ENCODE results near the gene DPEP2.
A peak's percentile ranks its signal among the peaks of the same experiment; 100 is the strongest.
"Not testable (repeated sequence)": the region's sequence is repeated elsewhere in the genome, so short reads cannot be mapped to it uniquely, and the experiment has no call there.

Gene DPEP2

DNA sequence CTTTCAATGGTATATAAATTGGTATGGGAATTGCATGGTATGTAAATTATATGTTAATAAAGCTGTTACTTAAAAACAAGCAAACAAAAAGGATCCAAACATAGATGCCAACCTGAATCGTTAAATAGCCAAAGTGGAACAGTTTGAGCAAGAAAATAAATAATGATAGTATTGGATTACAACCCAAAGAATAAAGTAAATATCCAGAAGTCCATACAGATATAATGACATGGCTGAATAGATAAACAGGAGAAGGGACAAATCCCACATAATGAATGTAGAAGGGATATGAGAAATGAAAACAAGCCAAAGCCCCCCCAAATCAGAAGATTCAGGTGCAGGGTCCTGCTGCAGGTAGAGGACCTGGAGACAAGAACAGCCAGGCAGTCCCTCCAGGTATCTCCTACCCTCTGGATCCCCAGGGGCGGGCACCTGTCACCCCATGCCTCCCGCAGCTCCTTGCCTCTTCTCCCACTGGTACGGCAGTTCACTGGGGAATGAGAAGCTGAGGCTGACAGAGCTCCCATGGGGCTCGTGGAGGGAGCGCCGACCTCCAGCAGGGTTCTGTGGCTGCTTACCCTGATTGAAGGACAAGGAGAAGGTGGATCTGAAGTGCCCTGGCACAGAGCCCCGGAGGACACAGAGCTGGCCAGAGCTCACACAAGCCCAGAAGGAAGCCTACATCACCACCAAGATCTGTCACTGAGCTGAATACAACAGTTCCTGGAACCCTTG is 45.5 kb downstream of the DPEP2 start:
- no peak for DNase-seq

DNA sequence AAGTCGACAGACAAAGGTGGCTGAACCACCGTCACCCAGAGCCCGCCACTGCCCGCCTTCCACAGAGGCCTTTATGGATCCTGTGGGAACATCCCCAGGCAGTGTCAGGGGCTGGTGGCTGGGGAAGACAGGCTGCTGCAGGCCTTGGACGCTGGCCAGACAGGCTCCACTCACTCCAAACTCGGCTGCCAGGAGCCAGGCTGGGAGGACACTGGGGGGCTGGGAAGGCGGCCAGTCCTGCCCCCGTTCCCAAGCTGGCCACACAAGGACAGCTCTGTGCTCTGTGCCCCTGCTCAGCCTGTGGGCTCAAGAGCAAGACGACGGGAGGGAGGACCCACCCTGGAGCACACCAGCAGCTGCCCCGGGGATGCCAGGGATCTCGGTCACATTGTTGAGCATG is 47.8 kb downstream of the DPEP2 start:
- DNase-seq = no peak

DNA sequence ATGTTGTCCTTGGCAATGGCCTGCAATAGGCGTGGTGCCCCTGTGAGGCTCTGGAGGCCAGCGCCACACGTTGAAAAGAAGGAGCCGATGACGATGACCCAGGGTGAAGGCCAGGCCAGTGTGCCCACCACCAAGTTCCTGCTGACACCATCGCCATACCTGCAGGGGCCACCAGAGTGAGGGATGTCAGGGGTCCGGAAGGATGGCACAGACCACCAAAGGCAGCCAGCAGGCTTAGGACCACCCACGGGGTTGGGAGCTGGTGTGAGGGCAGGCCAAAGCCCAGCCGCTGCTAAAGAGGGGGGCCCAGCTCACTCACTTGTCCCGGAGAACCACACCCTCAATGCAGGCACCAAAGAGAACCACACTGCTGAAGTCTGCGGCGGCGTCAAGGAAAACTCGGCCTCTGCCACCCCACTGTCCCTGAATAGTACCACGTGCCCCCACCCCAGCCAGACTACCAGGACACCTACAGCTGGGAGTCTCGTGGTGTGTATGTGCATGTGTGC is 48.9 kb downstream of the DPEP2 start:
- no peak for DNase-seq

- DNase-seq = no peak
Observed at GRCh38 chr16:67949645-67950044, 49.6 kb downstream of the DPEP2 start.

DNA sequence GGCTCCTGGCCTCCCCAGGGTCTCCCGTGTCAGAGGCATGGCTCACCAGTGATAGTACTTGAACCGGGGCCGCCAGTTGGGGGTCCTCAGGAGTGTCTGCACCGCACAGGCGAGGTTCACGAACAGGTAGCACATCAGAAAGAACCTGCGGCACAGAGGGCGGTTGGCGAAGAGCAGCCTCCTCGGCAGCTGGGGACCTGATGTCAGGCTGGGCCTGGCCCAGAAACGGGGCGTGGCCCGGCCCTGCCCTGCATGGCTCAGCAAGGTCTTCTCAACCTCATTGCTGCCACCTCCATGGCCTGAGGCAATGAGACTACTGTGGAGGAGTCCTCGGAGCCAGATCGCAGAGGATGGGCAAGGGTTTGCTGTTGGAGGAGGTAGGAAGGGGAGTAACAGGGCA is 51.3 kb downstream of the DPEP2 start:
- DNase-seq = no peak

- no peak for DNase-seq
Observed at GRCh38 chr16:67946966-67947558, 52.2 kb downstream of the DPEP2 start.

DNA sequence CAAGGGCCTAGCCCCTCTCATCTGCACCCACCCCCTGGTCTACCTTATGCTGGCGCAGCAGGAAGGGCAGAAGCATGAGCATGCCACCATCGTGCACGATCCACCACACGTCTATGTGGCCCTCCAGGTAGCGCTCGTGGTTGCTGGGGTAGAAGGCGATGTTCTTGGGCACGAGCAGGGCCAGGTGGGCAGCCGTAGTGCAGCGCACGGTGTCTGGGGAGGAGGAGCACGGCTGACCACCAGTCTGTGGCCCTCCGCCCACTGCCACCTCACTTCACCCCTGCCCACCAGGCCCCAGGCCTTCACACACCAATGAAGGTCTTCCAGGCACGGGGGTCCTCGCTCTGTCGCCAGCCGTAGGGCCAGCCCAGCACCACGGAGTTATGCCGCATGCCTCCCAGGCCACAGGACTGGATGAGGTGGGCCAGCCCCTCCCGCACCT is 53.1 kb downstream of the DPEP2 start:
- no peak for DNase-seq

DNA sequence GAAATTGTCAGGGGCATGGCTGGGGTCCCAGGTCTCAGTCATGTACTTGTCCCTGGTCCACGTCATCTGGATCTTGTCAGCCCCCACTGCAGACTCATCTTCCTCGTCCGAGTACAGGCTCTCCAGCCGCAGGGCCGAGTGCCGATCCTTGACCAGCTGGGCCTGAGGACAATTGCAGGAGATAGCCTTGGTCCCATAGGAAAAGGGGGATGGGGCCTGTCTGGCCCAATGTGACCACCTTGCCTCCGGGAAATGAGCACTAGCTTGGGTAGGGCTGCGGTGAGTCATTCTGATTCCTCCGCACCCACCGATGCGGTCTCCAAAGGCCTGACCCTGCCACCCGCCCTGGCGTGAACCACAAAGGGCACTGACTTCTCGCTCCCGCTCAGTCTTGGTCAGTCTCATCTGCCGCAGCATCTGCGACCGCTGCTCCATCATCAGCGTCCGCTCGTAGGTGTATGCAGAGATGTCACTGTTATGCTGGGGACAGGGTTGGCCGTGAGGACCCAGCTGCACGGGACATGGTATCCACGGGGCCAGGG is 53.8 kb downstream of the DPEP2 start:
- DNase-seq = no peak

DNA sequence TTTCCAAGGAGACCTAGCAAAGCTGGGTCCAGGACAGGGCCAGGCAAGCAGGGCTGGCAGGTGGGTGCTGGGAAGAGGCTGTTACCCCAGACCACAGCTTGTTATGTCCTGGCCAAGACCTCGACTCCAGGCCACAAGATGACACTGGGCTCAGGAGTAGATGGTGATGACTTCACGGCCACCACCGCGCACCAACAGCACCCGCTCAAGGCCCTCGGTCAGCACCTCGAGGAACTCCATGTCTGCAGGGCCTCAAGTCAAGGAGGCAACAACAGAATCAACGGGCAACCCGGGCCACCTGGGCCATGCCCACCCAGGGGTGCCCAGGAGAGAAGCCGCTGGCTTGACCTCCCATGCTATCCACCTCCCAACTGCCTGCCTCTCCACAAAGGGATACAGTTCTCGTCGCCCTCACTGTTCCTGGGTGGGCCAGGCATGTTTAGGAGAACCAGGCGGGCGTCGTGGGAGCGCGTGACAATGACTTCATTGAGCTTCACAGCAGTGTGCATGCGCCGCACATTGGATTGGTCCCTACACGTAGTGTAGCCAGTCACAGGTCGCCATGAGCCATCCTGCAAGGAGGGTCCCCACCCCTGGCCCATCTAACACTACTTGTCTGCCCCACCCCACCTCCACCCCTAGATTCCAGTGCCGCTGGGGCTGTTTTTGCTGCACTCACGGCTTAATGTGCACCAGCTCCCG is 54.4 kb downstream of the DPEP2 start:
- no peak for DNase-seq

DNA sequence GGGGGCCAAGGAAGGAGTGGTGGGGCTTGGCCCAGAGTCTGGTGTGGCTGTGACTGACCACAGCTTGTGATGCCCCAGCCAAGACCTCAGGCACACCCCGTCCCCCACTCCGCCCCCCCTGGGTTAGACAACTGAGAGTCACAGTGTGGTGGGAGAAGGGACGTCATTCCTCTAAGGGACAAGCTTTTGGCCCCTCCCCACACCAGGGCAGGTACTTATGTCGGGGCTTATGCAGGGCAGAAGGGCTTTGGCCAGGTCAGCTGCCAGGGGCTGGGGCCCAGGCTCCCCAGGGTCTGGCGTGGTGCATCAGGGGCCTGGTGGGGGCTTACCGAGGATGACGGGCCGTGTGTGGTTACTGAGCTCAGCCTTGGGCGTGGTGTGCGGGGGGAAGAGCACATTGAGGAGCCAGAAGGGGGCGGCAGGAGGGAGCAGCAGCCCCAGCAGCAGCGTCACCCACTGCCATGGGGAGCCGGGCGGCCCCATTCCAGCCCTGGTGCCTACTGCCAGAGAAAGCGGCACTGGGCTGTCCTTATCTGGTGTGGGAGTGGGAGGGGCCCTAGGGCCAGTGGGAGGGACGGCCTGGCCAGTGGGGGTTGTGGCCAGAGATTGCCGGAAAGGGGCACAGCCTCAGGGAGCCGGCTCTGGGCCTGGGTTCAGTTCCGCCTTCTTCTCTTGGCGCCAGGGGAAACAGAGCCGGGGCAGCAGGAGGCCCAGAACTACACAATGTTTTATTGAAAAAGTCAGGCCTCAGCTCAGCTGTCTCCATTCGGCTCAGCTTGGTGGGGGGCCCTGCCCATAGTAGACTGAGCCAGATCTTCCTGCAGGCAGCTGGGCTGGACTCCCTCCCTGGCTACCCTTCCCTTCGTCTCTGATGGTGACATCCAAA is 55.4 kb downstream of the DPEP2 start, which contains the start of gene LCAT:
LCAT (minus strand) TSS at position 502 of the 886 bp plus-strand sequence; CDS start at position 483, 19 bp downstream.
- DNase-seq = no peak

GRCh38 chr16:67943256-67943618 is 56.0 kb downstream of the DPEP2 start:
- no peak for DNase-seq

- DNase-seq = no peak
Observed at GRCh38 chr16:67942510-67943255, 56.6 kb downstream of the DPEP2 start.

DNA sequence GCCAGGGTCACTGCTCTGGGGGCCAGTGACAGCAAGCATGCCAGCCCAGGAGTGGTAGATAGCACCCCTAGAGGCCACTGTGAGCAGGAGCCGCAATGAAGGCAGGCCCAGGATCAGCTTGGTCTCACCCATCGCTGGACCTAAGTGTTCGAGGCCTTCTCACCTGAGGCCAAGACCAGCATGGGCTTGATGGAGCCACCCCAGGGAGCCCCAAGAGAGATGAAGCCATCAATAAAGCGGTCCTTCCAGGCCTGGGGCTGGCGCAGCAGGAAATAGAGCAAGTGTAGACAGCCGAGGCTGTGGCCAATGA is 57.1 kb downstream of the DPEP2 start:
- DNase-seq = peak; percentile 76

DNA sequence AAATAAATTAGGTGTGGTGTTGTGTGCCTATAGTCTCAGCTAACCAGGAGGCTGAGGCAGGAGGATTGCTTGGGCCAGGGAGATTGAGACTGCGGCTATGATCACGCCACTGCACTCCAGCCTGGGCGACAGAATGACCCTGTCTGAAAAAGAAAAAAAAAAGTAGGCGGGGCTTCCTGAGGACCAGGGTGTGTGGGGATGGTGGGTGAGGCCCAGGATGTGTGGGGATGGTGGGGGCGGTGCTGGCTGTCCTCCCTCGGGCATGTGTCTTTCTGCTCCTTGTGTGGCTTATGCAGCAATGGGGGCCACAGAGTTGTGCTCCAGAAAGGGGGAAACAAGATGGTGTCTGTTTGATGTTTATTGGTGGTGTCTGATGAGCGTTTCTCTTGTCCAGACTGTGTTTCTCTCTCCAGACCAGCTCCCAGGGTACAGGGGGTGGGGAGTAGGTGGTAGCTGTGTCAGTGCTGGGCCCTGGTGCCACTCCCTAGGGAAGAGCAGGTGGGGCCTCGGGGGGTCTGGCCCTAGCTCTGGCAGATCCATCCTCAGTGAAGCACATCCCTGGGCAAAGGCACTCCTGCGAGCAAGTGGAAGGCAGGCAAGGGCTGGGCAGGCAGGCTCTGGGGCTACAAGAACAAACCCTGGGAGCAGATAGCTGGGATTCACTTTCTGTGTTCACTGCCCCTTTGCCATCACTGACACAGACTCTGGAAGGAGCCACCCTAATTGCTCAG is 57.6 kb downstream of the DPEP2 start:
- peak; percentile 31 for DNase-seq

DNA sequence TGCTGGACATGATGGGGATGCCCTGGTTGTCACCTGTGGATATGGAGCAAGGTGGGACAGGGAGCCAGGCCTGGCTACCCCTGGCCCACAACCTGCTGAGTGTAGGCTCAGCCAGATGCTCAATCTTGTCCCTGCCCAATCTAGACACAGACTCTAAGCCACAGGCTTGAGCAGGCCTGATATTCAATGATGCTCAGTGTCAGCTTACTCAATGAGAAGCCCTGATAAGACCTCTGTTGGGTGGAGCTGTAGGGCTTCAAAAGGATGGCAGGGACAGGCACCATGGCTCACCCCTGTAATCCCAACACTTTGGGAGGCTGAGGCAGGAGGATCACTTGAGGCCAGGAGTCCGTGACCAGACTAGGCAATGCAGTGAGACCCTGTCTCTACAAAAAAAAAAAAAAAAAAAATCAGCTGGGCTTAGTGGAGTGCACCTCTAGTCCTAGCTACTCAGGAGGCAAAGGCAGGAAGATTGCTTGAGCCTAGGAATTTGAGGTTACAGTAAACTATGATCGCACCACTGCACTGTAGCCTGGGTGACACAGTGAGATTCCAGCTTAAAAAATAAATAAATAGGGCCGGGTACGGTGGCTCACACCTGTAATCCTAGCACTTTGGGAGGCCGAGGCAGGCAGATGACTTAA is 58.7 kb downstream of the DPEP2 start:
- peak; percentile 76 for DNase-seq

DNA sequence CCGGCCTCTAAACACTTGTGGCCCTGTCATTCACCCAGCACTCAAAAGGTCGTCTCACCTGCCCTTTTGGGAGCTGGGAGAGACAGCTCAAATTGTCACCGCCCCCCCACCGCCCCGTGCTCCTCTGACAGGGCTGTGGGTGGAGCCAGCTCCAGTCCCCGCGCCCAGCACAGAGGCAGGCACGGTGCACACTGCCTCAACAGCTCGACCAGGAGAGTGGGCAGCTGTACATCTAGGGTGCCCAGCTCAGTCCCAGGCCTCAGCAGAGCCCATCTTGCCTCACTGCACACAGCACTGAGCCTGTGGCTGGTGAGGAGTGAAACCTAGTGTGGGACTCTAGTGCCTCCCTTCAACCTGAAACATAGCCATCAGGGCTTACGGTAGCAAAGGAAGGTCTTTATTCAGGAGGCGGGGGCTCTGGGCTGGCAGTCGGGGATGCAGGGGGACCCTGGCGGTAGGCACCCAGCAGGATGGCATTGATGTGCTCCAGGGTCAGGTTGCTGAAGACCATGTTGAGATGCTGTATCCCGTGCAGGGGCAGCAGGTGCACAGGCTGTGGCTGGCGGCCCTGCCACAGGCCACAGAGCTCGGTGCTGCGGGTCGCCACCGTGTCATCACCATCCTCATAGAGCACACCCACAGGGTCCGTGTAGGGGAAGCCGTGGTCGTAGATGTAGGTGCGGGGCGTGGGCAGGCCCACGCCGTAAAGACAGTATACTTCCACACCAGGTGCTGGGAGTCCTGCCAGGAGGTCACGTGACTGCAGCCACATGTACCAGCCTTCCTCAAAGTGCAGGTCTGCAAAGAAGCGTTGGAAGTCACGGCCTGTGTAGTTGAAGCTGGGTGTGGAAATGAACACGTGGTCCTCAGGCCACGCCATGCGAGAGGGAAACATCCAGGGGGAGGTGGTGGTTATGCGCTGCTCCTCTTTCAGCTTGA is 59.5 kb downstream of the DPEP2 start:
- DNase-seq = peak; percentile 55

DNA sequence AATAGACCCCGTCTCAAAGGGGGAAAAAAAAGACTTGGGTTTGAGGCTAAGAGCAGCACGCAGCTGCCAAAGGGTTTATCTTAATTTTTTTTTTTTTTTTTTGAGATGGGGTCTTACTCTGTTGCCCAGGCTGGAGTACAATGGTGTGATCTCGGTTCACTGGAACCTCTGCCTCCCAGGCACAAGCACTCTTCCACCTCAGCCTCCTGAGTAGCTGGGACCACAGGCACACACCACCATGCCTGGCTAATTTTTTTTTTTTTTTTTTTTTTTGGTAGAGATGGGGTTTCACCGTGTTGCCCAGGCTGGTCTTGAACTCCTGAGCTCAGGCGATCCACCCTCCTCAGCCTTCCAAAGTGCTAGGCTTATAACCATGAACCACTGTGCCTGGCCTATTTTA is 61.6 kb downstream of the DPEP2 start:
- not testable (repeated sequence) for DNase-seq
